ENCODE results near the gene ARHGAP12.

Gene ARHGAP12

DNA sequence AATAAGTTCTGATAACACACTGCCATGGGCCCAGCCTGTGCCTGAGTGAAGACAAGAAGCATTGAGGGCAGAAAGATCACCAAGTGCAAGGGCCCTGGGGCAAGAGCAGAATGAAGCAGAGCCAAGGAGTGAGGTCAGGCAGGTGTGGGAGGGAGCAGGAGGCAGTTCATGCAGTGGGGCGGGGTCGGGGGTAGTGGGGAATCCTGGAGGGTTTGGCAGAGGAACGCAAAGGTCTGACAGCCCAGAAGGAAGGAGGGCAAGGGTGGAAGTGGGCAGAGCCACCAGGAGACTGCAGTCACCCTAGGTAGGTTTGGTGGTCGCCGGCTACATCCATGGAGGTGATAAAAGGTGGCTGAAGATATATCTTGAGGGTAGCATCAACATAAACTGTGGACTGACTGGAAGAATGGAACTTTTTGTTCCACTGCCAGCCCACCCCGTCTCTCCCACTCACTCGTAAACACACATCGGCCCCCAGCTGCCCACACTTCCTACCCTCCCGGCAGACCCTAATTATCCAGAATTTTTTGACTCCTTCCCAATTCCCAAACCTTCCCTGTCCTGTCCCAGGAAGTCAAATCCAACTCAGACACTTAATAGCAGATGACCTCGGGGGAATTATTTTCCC, 172.4 kb downstream of the ARHGAP12 start:
- H3K4me3 ChIP-seq (ENCODE audit: severe bottlenecking), result no peak overlapping the region
- TF ChIP-seq, protein P1, sequence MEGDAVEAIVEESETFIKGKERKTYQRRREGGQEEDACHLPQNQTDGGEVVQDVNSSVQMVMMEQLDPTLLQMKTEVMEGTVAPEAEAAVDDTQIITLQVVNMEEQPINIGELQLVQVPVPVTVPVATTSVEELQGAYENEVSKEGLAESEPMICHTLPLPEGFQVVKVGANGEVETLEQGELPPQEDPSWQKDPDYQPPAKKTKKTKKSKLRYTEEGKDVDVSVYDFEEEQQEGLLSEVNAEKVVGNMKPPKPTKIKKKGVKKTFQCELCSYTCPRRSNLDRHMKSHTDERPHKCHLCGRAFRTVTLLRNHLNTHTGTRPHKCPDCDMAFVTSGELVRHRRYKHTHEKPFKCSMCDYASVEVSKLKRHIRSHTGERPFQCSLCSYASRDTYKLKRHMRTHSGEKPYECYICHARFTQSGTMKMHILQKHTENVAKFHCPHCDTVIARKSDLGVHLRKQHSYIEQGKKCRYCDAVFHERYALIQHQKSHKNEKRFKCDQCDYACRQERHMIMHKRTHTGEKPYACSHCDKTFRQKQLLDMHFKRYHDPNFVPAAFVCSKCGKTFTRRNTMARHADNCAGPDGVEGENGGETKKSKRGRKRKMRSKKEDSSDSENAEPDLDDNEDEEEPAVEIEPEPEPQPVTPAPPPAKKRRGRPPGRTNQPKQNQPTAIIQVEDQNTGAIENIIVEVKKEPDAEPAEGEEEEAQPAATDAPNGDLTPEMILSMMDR (IDR thresholded peaks at IDR 0.05; ENCODE audit: poor library complexity, severe bottlenecking), result no peak
- ATAC-seq (ENCODE audit: low read depth) (no peak), DNase-seq (ENCODE audit: low spot score) (no peak)
- H3K36me3 ChIP-seq (ENCODE audit: low read depth), result no peaks in the 10 kb centered on the region
- H3K27ac ChIP-seq (ENCODE audit: poor library complexity, severe bottlenecking), result no peak overlapping the region
- no peaks in the 10 kb centered on the region for H3K27me3 ChIP-seq (ENCODE audit: insufficient read depth, poor library complexity, severe bottlenecking)
- no peaks in the 10 kb centered on the region for H3K9me3 ChIP-seq (ENCODE audit: severe bottlenecking)
- peaks cover 23% of the 10 kb centered on the region for H3K4me1 ChIP-seq (ENCODE audit: insufficient read depth, poor library complexity, severe bottlenecking)
